NCI-H1417 (cell line): ENCODE data around the gene SPOCK1.

Experiments
- DNase-seq, 3 experiments: peaks; one replicate each; lab custom pipeline; 2025; lab: John Stamatoyannopoulos, UW

The SPOCK1 gene

GRCh38 chr5:137199966-137200365 is 299.2 kb downstream of the SPOCK1 start:
- DNase-seq = no peak

DNA sequence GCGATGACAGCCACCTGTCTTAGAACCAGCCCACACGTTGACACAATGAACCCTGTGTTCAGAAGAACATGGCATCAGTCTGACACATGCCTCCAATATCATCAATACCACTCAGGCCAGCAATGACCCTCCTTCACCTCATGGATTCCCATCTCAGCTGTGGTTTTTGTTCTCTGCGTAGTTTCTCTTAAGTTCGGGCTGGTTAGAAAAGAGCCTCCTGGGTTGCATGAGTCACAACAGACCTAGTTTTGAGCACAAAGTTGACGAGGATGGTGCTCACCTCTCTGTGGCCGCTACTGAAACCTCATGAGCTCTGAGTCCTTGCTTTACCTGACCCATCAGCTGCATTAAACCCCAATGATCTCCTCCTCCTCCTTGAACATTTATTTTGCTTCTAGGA is 299.9 kb downstream of the SPOCK1 start:
- no peak for DNase-seq

DNA sequence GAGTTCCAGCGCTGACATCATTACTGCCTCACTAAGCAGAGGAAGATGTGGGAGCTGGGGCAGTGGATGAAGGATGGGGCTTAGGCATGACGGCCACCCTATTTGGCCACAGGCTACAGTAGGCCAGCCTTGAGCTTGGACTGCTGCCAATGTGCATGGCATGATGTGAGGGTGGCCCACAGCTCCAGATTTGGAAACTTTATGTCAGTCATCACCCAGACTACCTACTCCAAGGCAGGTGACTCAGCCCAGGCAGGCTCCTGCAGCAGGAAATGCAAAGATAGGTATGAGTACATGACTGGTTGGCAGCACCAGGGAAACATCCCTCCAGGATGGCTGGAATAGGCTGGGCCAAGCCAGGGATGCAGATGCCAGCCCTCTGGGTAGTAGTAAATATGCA is 303.6 kb downstream of the SPOCK1 start:
- DNase-seq = no peak

DNA sequence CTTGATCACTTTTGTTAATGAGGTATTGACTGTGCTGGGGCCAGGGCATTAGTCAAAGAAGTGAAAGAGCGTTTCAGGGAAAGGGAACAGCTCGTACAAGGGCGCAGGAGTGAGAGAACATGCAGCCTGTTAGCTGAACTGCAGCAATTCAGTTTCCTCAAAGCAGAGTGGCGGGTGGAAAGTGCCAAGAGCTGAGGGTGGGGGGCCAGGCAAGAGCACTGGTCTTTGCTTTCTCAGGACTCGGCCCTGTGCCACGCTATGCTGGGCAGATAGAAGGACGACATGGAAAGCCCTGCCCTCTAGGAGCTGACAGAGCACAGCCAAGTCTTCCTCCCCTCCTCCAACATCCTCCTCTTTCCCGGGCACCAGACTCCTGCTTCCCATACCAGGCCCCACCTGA is 304.8 kb downstream of the SPOCK1 start:
- DNase-seq = no peak

GRCh38 chr5:137192293-137192743 is 306.8 kb downstream of the SPOCK1 start:
- DNase-seq = peak in 1 of 3 experiments; percentile 7

GRCh38 chr5:137191179-137191578 is 307.9 kb downstream of the SPOCK1 start:
- no peak for DNase-seq

DNA sequence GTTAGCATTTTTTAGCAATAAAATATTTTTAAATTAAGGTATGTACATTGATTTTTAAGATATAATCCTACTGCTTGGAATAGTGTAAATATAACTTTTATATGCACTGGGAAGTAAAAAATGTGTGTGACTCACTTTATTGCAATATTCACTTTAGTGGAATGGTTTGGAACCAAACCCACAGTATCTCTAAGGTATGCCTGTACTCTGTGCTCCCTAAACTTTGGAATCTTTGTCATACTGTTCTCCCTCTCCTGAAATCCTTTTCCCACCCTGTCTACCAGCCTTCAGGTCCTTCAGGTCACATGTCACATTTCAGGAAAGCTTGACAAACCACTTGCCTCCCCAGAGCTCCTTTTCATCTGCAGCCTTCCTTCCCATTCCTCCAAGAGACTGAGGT is 308.7 kb downstream of the SPOCK1 start:
- no peak for DNase-seq

GRCh38 chr5:137190031-137190430 is 309.1 kb downstream of the SPOCK1 start:
- DNase-seq = no peak

GRCh38 chr5:137188566-137188965 is 310.6 kb downstream of the SPOCK1 start:
- DNase-seq = no peak

- DNase-seq = no peak
Measured at GRCh38 chr5:137186759-137187461, 312.2 kb downstream of the SPOCK1 start.

DNA sequence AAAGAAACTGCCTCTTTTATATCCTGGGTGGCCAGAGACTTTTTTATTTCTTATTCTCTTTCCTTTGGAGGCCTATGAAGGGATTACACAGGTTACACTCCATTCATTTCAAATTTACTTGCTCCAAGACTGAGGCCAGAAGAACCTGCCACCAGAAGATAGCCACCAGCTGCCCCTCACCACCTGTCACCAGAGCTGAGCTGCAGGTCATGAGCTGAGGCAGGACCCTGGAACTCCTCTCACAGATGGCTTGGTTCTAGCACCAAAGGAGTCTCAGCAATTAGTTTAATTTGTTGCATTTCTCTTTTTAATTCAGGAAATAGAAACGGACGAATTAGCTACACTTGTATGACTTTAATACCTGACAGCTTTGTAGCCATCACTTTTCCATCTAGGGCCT is 313.9 kb downstream of the SPOCK1 start:
- no peak for DNase-seq

- DNase-seq = no peak
Measured at GRCh38 chr5:137184734-137185133, 314.4 kb downstream of the SPOCK1 start.

DNA sequence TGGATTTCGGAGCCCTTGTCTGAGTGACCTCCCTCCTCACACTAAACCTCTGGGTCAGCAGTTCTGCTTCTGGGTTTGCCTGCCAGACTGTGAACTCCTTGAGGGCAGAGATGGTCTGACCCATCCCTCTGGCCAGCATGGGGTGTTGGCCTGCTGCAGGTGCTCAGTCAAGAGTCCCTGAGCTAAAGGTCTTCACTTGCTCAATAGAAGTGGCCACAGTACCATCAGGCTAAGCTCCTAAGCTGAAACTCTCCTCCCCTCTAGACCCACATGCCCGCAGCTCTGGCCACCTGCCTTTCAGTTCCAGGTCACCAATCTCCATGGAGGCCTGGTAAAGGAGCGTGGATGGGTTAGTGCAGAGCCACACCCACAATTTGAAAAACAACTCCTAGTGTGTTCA is 316.6 kb downstream of the SPOCK1 start:
- DNase-seq = no peak

GRCh38 chr5:137181667-137182066 is 317.5 kb downstream of the SPOCK1 start:
- DNase-seq = no peak

DNA sequence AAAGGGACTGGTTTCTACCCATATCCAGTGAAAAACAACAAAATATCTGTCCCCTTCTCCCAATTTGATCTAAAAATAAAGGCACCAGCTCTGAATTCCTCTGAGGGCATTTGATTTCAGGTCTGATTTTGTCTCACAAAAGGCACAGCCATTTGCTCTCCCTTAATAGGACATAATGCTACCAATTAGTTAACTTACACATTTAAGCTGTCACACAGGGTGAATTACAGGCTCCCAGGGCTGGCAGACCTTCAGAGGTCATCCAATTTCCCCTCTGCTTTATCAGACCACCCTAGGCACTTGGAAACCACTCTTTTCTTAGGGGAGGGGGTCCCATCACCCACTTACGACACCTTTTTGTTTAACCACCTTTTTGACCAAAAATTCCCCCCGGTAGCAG is 319.9 kb downstream of the SPOCK1 start:
- DNase-seq = peak in 2 of 3 experiments; percentile 3 to 41

GRCh38 chr5:137176609-137177008 is 322.5 kb downstream of the SPOCK1 start:
- DNase-seq = no peak

GRCh38 chr5:137176126-137176525 is 323.0 kb downstream of the SPOCK1 start:
- no peak for DNase-seq

- no peak for DNase-seq
Measured at GRCh38 chr5:137174196-137174595, 324.9 kb downstream of the SPOCK1 start.

DNA sequence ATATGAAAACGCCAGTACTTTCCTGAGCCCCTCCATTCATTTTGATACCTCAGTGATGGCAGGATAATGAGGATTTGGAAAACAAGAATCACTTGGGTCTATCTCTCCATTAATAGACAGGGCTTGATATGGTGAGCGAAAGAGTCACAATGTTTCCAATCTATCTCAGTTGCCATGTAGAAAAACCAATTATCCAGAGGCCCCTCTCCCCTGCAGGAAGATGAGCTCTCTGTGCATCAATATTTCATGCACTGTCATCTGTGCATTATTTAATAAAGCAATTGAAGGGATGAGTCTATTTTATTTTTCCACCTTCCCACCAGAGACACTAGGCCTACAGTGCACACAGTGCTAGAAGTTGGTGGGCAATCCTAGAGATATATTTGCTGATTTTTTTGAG is 326.9 kb downstream of the SPOCK1 start:
- DNase-seq = no peak

DNA sequence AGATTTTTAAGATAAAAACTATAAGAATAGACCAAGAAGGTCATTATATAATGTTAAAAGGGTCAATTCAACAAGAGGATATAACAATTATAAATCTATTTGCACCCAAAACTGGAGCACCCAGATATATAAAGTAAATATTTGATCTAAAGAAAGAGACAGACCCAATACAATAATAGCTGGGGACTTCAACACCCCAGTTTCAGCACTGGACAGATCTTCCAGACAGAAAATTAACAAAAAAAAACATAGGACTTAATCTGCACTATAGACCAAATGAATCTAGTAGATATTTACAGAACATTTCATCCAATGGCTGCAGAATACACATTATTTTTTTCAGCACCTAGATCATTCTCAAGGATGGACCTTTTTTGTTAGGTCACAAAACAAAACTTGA is 331.9 kb downstream of the SPOCK1 start:
- no peak for DNase-seq

- DNase-seq = no peak
Measured at GRCh38 chr5:137164961-137165360, 334.2 kb downstream of the SPOCK1 start.

GRCh38 chr5:137164536-137164935 is 334.6 kb downstream of the SPOCK1 start:
- no peak for DNase-seq

DNA sequence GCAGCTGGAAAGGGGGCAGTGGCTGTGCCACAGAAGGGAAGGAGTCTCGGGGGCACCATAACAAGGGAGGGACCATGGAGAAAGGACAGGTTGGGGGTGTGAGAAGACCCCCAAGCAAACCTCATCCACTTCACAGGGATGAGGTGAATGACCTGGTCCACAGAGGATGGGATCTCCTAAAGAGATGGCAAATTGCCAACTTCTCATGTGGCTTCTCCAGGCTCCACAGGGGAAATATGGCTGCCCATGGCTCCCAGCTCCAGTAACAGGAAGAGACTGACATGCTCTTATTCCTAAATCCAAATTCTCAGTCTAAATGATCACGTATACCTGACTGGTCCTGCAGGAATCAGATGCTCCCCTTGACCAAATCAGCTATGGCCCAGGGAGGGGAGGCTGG is 340.4 kb downstream of the SPOCK1 start:
- DNase-seq = no peak

DNA sequence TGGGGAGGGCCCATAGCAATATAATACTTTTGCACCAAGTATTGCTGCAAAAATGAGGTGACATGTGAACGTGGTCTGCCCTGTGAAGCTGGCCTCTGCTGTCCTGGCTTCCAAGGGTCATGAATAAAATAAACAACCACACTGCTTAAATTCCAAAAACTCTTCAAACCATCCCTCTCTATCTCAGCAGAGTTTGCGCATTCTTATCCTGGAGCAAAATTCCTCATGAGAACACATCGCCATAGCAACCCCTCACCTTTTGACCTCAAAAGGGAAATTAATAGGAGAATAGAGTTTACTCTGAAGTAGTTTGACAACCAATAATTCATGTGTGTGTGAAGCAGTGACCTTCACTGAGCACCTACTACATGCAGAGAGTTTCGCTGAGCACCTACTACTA is 342.9 kb downstream of the SPOCK1 start:
- DNase-seq = no peak
